A172 (cell line): ENCODE results near the gene ELAC2. TPM values are rescaled to one million over a fixed set of nuclear protein-coding genes. Genes with fewer than 3 reads are reported as not detected.

Source experiments
- DNase-seq: peaks from one replicate; pipeline ENCODE4 v3.0.0-alpha.2; 2015; ENCODE audit warnings: low spot score
- total RNA-seq: library from RNA; depleted of rRNA; stranded (reverse); fragments of >200 nt; shearing (Covaris generic); gene quantifications from 2 replicates; pipeline ENCODE4 v1.2.3, GENCODE V29; 2014

ELAC2 gene
- total RNA-seq, 1 experiment from 2014 or later = 90.6 TPM

DNA sequence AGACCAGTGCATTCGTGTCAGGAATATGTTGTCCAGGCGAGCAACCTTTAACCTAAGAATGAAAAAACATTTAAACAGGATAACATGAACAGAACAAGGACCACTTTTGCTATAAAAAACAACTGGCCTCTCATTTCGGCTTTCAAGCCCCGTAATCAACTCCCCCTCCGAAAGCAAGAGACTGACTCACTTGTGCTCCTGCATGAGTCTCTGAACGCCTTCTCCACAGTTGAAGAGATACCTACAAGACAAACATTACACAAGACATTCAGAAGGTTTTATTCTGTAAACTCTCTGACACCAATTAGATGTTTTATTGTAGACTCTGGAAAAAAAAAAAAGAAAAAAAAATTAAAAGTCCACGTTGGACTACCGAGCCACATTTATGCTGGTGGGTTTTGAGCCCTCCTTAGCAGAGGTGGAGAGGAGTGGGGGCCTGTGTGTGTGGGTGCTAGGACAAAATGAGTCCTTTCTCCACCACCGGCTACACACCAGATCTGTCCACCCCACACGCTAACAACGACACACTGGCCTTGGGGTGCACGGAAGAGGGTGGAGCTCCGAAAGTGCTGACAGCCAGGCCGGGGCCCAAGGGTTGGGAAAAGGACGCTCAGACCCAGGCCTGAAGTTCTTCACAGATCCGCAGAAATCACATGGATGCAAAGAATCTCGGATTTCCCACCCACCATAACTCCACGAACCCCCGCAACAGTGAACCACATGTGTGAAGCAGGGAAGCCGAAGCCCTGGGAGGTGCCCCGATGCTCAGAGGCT is 759 bp downstream of the ELAC2 start:
- DNase-seq = no peak

DNA sequence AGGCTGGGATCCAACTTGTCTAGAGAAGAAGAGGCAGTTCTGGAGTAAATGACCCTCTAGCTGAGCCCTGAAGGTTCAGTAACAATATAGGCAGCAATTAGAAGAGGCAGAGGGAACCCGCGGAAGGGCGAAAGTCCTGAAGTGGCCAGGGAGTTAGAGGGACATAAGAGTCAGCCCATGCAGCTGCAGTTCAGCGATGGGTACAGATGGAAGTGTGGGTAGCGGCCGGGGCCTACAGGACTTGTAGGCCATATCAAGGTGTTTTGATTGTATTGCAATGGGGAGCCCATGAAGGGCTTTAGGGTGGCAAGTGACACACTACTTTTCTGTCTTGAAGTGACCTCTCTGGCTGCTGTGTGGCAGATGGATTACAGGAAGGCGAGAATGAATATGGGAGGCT is 3.0 kb downstream of the ELAC2 start:
- no peak for DNase-seq

DNA sequence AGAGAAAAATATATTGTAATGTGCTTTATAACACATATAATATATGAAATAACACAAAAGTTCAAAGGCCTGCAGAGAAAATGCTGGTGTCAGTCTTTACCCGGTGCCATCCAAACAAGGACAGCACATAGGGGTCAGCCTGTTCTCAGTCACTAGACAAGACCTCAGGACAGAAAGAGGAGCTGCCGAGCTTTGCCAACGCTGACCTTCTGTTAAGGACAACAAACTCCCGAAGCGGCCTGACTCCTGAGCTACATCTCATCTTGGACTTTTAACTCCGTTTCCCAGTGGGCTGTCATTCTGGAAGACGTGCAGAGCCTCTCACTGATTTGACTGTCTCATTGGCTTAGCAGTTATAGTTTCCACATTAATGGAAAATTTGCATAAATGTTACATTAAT is 6.9 kb downstream of the ELAC2 start:
- DNase-seq = no peak

DNA sequence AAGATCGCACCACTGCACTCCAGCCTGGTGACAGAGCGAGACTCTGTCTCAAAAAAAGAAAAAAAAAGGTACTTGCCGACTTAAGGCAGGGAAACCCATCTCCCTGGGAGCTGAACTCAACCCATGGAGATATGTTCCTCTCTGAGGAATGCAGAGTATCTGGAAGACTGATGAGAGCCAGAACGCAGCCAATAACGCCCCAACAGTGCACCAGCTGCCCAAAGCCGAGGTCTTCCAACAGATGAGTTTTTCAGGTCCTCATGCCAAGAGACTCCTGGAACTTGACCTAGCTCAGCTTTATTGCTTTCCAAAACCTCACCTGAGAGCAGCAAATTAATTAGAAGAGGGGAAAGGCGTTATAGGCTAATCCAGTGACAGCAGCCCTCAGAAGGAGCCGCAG is 9.4 kb downstream of the ELAC2 start:
- no peak for DNase-seq

DNA sequence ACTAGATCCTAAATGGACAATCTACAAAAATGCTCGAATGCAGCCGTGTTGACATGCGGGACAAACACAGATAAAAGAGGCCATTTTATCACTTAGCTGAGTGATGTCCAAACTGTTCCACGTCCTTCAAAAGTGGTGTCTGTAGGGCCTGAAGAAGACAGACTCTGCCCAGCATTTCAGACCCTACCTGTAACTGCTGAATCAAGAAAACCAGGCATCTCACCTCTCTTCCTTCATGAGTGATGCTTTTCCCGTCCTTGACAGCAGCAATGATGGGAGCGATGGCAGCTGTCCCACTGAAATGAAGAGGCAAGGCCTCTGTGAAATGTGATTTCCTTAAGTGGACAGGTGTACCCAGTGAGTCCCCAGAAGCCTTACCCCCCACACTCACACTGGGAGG is 12.3 kb downstream of the ELAC2 start:
- no peak for DNase-seq

DNA sequence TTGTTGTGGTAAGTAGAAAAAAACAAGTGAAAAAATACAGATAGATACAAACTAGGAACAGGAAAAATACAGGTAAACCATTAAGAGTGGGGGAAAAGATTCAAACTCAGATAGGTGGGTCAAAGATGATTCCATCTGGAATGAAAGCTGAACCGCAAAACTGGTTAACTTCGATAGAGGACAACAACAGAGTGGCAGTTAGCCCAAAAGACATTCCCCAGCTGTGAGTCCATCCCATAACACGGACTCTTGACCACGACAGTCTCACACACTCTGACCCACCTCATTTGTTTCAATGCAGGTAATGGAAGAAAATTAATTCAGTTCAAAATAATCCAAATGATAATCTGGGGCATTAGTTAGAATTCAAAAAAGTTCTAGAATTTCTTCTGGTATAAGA is 13.5 kb downstream of the ELAC2 start:
- no peak for DNase-seq

DNA sequence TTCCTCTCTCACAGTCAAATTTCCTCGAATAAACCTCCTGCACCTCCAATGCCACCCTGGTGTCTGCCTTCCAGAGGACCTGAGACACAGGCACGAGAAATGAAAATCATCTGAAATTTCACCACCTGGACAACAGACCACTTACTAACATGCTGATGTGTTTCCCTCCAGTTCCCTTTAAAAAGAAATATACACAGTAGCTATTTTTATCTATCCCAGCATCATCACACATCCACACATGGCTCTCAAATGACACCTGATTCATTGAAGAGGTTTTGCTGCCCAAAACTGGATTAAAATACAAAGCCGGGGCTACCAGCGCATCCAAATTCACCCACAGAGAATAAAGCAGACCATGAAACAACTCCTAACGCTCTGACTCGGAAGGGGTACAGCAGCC is 13.9 kb downstream of the ELAC2 start:
- DNase-seq = no peak

DNA sequence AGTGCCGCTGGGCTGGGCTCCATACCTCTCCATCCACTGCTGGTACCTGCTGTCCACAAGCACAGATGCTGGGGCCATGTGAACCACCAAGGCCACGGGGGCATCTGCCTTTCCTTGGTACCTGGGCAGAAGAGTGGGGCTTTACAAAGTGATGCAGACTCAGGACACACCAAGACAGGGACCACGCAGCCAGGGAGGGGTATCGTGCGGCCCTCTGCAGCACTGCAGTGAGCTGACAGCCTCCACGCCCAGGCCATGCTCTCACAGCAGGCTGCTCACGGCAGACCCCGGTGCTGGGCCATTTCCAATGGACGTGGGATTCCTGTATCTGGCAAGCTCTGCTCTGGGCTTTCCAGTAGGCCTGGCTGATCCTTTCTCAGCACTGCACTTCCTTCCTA is 14.4 kb downstream of the ELAC2 start:
- DNase-seq = no peak

DNA sequence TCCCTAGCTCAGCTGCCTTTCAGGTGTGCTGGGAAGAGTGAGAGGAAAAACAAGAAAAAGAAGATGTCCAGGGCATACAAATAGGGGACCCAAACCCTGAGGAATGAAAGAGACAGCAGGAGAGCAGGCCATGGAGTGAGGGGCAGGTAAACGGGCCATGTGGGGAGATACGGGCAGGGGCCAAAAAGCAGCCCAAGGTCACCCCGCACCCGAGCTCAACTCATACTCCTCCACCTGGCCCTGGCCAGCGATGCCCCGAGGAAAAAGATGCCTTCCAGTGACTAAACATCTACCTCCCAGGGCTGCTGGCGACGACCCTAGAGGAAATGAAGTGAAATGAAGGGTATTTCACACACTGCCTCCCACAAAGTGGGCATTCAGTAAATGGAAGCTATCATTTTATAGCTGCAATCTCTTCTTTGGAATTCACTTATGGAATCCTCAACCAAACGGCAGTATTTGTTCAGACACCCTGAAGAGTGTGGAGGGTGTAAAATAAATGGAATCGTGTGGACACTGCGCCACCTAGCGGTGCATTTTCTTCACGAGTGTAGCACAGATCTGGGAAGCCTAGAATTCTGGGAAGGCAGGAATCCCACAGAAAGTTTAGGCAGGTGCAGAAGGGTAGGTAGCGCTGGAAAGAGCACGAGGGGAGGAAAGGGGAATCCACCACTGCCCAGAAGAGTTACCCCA is 14.9 kb downstream of the ELAC2 start:
- peak; percentile 68 for DNase-seq

DNA sequence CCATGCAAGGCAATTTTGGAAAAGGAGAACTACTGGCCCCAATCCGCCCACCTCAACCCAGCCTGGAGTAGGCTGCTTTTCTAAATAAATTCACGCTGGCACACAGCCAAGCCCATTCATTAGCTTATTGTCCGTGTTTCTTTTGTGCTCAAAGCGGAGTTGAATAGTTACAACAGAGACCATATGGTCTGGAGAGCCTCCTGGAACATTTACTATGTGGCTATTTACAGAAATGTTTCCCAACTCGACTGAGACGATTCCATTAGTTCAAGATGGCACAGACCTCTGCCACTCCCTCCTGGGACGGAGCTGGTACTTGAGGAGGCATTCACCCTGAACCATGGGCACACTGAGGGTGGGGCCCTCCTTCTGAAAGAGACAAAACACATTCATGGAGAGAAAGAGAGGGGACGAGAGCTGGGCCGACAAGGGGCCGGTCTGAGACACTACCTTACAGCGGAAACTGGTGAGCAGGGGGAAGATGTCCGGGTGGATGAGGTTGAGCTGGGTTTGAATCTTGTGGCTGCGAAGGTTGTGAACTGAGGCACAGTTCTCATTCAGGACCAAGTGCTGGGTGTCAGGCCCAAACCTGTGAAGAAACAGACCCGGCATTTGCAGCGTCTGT is 15.7 kb downstream of the ELAC2 start:
- no peak for DNase-seq

DNA sequence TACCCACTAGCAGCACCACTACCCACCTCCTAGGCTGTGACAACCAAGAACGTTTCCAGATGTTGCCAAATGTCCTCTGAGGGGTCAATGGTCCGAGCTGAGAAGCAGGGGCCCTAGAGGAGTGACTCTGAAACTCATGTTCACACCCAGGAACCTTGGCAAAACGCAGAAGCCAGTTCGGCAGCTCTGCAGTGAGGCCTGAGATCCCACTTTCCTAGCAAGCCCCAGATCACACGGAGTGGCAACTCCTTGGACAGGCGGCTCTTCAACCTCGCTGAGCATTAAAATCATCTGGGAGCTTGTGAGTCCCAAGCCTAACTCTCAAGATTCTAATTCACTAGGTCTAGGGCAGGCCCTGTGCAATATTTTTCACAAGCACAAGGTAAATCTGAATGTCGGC is 17.3 kb downstream of the ELAC2 start:
- no peak for DNase-seq

DNA sequence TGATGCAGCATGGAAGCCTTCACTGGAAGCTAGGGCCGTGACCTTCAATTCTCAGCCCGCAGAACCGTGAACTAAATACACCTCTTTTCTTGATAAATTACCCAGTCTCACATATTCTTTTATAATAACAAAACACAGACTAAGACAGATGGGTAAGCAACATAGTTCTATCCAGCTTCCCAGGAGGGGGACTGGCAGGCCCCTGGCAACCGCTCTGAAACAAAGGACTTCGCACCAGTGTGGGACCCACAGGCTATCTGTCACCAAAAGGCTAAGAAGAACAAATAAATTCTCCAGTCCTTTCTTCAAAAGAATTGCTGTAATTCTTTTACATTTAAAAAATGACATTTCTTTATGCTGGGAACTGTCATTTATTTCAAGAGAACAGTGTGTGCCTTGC is 19.0 kb downstream of the ELAC2 start:
- no peak for DNase-seq

DNA sequence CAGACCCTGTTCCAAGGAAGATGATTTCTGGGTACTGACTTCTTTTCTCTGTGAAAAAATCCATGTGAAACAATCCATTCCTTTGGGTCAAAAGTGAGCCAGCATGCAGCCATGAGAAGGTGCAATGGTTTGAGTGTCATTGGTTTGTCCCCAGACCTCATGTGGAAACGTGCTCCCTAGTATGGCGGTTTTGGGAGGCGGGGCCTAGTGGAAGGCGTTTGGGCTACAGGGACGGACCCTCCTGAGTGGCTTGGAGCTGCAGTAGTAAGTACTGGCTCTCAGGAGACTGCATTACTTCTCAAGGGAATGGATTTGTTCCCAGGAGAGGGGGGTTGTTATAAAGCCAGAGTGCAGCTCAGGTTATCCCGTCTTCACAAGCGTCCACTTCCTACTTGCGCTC is 19.4 kb downstream of the ELAC2 start:
- DNase-seq = no peak

DNA sequence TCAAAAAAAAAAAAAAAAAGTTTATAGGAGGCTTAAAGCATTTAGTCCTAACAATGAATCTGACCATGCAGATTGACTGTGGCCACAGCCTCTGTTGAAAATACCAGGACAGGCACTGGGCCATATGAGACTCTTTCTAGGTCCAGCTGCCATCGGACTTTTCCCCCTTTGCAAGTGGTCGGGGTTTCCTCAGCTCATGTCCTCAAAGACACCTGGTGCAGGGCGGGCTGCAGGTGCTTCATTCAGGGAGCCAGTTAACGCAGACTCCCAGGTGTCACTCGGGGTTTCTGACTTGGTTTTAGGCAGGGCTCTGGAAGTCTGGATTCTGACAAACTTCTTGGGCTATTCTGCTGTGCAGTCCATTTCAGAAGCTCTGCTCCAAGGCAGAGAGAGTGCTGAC is 20.9 kb downstream of the ELAC2 start:
- DNase-seq = no peak

DNA sequence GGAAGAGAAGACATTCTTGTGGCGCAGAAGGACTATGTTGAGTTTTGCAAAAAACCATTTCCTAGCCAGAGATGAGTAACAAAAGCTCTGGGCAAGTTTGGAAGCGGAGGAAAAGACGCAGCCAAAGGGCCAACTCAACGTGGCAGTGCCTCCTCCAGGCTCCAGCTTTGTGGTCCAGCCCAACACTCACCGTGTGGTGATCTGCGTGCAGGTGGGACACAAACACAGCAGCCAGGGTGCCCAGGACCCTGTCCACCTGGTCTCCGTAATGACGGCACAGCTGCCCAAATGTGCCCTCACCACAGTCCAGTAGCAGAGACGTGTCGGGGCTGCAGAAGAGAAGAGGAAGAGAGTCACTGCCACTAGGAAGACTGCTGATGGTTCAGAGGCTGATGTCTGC is 21.5 kb downstream of the ELAC2 start:
- DNase-seq = no peak

DNA sequence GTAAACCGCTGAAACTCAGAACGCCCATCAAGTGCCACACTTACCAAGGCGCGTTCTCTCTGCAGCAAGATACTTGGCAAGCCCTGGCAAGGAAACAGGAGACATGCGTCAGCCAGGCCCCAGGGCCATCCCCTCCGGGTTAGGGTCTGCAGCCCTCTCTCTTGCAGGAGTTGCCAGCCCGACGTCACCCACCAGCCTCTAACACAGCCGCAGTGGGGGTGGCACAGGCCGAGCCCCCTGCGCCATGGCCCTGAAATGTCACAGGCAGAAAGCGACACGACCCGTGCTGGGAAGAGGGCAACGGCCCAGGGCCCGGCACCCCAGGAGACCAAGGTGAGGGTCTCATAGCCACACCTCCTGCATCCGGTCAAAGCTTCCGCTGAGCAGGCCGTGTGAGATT is 21.9 kb downstream of the ELAC2 start:
- DNase-seq = no peak

DNA sequence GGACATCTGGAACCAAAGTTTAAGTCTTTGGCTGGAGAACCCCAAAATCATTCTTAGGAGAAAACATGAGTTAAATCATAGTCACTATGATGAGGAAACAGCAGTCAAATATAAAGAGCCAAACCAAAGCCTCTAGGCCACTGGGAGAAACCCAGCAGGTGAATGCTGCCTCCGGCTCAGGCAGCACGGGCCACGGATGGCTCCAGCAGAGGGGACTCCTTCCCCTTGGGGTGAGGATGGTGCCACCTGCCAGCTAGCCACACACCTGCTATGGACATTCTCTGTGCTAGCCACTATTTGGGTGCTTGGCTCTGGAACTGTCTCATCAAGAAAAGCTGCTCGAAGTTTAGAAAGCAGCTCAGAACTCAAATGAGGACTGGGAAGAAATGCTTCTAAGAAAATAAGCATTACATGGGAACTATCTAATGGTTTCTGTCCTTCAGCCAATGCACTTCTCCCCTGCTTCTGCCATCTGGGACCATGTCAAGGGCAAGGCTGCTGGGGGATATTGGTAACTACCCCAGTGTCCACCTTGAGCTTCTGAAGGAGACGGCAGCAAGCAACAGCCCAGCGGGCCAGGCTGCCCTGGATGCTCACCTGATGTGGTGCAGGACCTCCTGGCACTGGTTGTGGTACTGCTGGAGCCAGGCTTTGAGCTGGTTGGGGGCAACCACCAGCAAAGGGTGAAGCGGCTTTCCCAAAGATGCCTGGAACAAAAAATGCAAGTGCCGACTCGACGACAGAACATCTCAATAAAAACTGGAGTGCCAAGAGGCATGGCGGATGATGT is 22.5 kb downstream of the ELAC2 start:
- no peak for DNase-seq

DNA sequence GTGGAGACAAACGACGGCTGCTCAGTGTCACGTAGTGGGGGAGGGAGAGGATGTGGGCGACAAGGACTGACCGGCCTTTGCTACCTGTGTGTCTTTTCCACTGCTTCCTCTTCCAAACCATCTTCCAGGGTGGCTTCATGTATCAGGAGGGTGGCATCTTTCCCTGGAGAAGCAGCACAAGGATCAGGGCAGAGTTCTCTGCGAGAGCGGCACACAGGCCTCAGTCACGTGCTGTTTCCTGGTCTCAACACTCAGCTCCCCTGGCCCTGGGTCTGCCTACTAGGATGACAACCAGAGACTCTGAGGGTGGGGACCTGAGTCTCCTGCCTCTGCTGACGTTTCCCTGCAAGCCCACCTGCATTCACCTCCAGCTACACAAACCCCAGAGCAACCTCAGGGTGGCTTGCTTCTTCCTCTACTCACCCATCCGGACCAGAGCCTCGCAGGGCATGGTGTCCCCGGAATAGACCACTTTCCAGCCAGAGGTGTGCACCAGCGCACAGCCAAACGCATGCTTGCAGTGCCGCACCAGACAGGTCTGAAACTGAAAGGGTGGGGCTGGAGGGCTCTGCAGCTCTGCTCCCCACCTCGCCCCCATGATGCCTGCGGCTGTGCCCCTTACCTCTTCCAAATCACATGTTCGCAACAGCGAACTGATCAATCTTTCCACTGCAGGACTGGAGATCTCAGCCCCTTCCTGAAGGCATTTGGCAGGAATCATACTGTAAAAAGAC is 23.3 kb downstream of the ELAC2 start:
- DNase-seq = no peak

DNA sequence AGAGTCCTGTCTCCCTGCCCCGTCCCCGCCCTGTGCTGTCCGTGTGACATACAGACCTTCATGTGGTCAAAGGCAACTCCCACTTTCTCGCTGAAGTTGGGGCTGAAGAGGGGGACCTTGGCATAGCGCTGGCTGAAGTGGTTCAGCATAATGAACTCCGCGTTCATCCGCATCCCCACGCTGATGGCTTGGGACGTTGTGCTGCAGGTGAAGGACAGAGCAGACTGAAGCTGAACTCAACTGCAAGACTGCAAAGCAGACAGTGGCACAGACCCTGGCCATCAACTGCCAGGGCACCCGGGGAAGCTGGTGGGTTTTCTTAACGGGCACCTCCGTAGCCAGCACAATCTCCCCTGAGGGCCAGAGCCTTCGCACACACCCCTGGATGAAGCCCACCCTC is 24.2 kb downstream of the ELAC2 start:
- DNase-seq = no peak

DNA sequence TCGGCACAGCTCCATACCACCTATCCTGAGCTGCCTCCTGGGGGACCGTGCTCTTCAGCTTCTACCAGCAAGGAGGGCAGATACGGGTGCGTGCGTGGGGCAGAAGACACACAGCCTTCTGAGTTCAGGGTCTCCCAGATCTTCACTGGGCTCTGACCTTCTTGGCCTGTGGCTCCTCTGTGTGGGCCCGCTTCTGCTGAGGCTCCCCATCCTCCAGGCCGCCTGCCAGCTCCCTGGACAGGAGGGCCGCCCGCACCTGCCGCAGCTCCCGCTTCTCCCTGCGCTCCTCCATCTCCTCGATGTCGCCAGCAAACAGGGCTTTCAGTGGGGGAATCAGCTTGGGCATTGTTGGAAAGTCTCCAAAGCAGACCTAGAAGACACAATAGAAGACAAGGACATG is 25.2 kb downstream of the ELAC2 start:
- no peak for DNase-seq

DNA sequence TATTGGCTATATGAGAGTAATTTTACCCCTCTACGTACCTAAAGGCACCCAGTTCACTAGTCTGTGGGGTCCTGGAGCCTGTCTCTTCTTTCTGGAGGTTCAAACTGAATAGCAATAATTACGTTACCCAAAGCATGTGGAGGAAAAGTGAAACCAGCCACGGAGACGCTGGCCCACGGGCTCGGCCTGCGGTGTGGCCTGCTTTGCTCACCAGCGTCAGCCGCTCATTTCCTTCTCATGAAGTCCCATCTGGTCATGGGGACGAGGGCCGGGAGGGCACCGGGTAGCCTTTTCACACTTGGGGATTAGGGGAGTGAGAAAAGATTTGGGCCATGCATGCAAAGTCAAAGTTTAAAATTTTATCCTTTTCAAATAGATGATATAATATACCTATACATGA is 26.9 kb downstream of the ELAC2 start:
- DNase-seq = no peak
